Posterior cingulate gyrus (tissue), 11 donors: ENCODE measurements around the gene TBCB.
"Not testable (repeated sequence)": the region's sequence is repeated elsewhere in the genome, so short reads cannot be mapped to it uniquely, and the experiment has no call there.

Experiments used
- DNase-seq, 10 donors: peaks; one replicate each; pipeline versions ENCODE4 v3.0.0 to v3.0.0-alpha.2; 2020 to 2021; ENCODE audit warnings: mixed read lengths in 3 of 10
- intact Hi-C: fragments of 100-400 bp; cut with DNase I; formaldehyde crosslinking; loops from one replicate; pipeline ENCODE4 v1.15.1; 2023

The TBCB gene, protein sequence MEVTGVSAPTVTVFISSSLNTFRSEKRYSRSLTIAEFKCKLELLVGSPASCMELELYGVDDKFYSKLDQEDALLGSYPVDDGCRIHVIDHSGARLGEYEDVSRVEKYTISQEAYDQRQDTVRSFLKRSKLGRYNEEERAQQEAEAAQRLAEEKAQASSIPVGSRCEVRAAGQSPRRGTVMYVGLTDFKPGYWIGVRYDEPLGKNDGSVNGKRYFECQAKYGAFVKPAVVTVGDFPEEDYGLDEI

DNA sequence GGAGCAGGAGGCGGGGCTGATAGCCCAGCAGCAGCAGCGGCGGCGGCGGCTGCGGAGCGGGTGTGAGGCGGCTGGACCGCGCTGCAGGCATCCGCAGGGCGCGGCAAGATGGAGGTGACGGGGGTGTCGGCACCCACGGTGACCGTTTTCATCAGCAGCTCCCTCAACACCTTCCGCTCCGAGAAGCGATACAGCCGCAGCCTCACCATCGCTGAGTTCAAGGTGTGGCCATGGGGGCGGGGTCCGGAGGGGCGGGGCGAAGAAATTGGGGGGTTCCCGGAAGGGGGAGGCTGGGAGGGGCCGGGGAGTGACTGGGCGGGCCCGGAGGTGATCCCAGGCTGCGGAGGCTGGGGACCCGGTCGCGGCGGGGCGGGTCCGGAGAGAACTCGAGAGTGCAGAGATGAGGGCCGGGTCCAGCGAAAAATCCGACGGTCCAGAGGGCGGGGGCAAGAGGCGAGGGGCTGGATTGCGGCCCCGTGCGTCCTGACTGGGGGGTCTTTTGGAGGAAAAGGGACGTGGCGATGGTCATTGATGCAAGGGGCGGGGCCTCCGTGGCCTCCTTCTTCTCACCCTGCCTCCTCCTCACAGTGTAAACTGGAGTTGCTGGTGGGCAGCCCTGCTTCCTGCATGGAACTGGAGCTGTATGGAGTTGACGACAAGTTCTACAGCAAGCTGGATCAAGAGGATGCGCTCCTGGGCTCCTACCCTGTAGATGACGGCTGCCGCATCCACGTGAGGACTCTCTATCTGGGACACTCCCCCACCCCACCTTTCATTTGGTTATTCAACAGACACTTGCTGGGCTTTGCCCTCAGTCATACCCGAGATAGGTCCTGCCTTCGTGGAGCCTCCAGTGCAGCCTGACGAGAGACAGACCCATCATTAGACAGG is at the start of gene TBCB:
TSS of gene TBCB (plus strand) at position 16 of the 891 bp plus-strand sequence. CDS start at position 109, 93 bp downstream.
- DNase-seq: no peak
- intact Hi-C loops: loop anchor here (2.0 kb wide), 1 partner anchor 13 kb away; no protein-coding TSS in a partner anchor

GRCh38 chr19:36067681-36068080 is 47.6 kb upstream of the TBCB start:
- peak in 2 of 10 donors; percentile 57 to 69 for DNase-seq
- intact Hi-C loops: no loop called here

- intact Hi-C loops: not testable (repeated sequence)
- peak in 2 of 10 donors; percentile 54 to 62 for DNase-seq
These were observed 46.3 kb upstream of the TBCB start for GRCh38 chr19:36068810-36069499.

DNA sequence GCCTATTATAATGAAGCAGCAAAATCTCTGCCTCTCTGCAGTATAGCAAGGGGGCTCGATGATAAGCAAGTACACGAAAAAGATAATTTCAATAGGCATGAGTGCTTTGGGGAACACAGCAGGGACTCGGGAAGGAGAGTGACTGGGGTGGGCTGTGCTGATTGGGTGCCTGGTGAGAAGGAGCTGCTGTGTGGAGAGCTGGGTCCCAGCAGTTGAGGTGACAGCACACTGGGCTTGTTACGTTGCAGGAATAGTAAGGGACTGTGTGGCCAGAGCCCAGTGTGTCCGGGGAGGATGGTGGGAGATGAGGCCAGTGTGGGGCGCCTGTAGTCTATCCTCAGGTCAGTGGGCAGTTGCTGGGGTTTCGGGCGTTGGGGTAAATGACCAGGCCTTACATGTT is 43.2 kb upstream of the TBCB start:
- intact Hi-C loops: no loop called here
- DNase-seq: peak in 2 of 10 donors; percentile 35 to 67

- intact Hi-C loops: no loop called here
- DNase-seq: peak in 1 of 10 donors; percentile 24
These were observed 42.0 kb upstream of the TBCB start for GRCh38 chr19:36073121-36073876.

DNA sequence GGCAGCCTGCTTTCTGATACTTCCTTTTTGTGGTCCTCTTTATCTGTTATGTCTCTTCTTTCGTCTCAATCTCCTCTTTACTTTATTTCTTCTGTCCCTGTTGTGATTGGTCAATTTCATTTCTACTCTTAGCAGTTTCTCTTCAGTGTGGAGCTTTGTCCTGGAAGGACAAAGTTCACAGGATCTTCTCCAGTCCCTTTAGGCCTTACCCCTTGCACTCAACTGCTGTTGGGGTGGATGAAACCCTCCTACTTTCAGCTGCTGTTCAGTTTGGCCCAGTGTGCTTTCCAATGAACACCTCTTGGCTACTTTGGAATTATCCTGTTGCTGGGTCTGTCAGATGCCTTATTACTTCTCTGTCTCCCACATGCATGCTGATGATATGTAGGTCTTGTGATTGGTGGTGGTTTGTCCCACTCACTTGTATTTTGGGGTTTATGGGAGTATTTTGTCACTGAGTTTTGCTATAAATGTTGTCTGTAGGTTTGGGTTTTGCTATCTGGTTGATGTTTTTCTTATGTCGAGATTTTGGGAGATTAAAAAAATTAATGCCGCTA is 35.8 kb upstream of the TBCB start:
- intact Hi-C loops: no loop called here
- no peak for DNase-seq

DNA sequence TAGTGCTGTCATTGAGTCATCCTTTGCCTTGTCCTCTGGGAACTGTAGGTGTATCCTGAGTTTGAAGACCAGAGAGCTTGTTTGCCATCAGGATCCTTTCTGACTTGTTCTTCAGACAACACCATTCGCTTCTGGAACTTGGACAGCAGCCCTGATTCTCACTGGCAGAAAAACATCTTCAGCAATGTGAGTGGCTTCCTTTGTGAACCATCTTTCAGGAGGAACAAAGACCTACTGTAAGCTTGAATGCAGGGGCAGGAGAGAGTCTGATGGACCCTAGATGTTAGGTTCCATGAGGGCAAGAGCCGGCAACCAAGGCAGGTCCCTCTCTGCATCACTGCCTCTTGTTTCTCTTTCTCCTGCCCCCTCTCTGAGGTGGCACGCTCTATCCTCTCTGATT is 33.9 kb upstream of the TBCB start:
- intact Hi-C loops: no loop called here

GRCh38 chr19:36081894-36082293 is 33.4 kb upstream of the TBCB start:
- peak in 1 of 10 donors; percentile 49 for DNase-seq
- intact Hi-C loops: no loop called here

More for the DNA sequence above, 33.9 kb upstream of the TBCB start:
- DNase-seq: peak in 7 of 10 donors; percentile 30 to 86 (median 64)

- intact Hi-C loops: no loop called here
- DNase-seq: peak in 2 of 10 donors; percentile 70 to 78
These were observed 32.4 kb upstream of the TBCB start for GRCh38 chr19:36082916-36083315.

GRCh38 chr19:36084231-36085009 is 30.8 kb upstream of the TBCB start:
- intact Hi-C loops: no loop called here
- peak in 2 of 10 donors; percentile 73 to 77 for DNase-seq

- peak in 2 of 10 donors; percentile 54 to 63 for DNase-seq
- intact Hi-C loops: no loop called here
These were observed 28.9 kb upstream of the TBCB start for GRCh38 chr19:36086326-36086725.

DNA sequence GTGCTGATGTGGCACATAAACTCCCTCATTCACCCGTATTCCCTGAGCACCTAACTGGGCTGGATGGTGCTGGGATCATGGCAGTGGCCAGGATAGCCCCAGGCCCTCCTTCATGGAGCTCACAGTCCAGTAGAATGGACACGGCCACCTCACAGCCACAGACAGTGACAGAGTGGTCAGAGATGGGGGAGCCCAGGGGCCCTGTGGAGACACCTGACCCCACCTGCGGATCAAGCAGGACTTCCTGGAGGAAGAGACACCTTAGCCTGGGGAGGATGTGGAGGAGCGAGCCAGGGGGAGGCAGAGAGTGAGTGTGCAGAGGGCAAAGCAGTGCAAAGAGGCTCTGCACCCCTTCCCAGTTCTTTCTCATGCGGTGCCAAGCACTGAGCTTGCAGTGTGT is 25.4 kb upstream of the TBCB start:
- intact Hi-C loops: no loop called here
- peak in 2 of 10 donors; percentile 35 to 77 for DNase-seq

- intact Hi-C loops: no loop called here
- peak in 2 of 10 donors; percentile 48 to 81 for DNase-seq
These were observed 24.2 kb upstream of the TBCB start for GRCh38 chr19:36090910-36091695.

- DNase-seq: peak in 2 of 10 donors; percentile 66 to 85
- intact Hi-C loops: no loop called here
These were observed 22.7 kb upstream of the TBCB start for GRCh38 chr19:36092566-36092965.

- DNase-seq: peak in 2 of 10 donors; percentile 69 to 87
- intact Hi-C loops: no loop called here
These were observed 22.1 kb upstream of the TBCB start for GRCh38 chr19:36093146-36093662.

GRCh38 chr19:36093687-36094086 is 21.6 kb upstream of the TBCB start:
- intact Hi-C loops: no loop called here
- DNase-seq: peak in 7 of 10 donors; percentile 39 to 88 (median 65)

DNA sequence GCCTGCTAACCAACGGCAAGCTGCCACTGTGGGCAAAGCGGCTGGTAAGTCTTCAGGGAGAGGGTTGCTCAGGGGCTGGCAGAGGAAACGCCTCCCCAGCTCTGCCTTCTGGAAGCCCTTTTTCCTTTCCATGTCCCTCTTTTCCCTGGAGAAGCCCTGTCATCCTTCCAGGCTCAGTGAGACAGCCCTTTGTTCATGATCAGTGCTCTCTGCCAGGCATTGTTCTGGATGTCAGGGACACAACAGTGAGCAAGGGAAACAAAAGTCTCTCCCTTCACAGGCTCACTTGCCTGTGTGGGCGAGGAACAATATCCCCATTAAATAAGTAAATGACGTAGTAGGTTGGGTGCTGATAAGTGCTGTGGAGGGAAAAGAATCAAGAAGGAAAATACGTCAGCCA is 18.2 kb upstream of the TBCB start:
- intact Hi-C loops: loop anchor here (5.0 kb wide), 1 partner anchor 35 kb away; no protein-coding TSS in a partner anchor
- peak in 8 of 10 donors; percentile 44 to 93 (median 65) for DNase-seq
